Tibial nerve (tissue), 4 donors: Measurements from ENCODE around the gene ERBB4. TPM values are rescaled to one million over a fixed set of nuclear protein-coding genes. Genes with fewer than 3 reads are reported as not detected.

Experiments used
- DNase-seq, 2 donors: peaks; one replicate each; pipeline ENCODE4 v3.0.0-alpha.2; 2019; ENCODE audit warnings: low spot score in 2 of 2
- H3K27ac ChIP-seq, 4 donors: fragments of 200-600 bp; sonication (generic) in 3 of 4; one replicate each; pipeline ENCODE4 v1.5.1; 2017 to 2019; ENCODE audit warnings: mild to moderate bottlenecking in 1 of 4
- H3K27me3 ChIP-seq, 2 donors: fragments of 200-600 bp; sonication (generic) in 1 of 2; one replicate each; pipeline versions ENCODE4 v1.5.1 to v1.6.0; 2017 to 2019
- H3K36me3 ChIP-seq, 3 donors: fragments of 200-600 bp; sonication (generic); one replicate each; pipeline ENCODE4 v1.5.1; 2018 to 2019
- H3K4me1 ChIP-seq, 4 donors: fragments of 200-600 bp; sonication (generic) in 3 of 4; one replicate each; pipeline ENCODE4 v1.5.1; 2017 to 2019
- H3K4me3 ChIP-seq, 4 donors: fragments of 200-600 bp; sonication (generic) in 3 of 4; one replicate each; pipeline ENCODE4 v1.5.1; 2017 to 2019; ENCODE audit warnings: mild to moderate bottlenecking in 1 of 4, moderate library complexity in 1 of 4
- H3K9me3 ChIP-seq, 4 donors: fragments of 200-600 bp; sonication (generic) in 3 of 4; one replicate each; pipeline ENCODE4 v1.5.1; 2017 to 2019
- EP300 ChIP-seq, 2 donors: sonication (generic); formaldehyde crosslinking; IDR thresholded peaks; one replicate each; pipeline ENCODE4 v1.6.1; 2017; ENCODE audit warnings: antibody characterized with exemption in 2 of 2, mild to moderate bottlenecking in 1 of 2
- POLR2A ChIP-seq, 2 donors: fragments of 450-650 bp; IDR thresholded peaks; one replicate each; pipeline ENCODE4 v1.6.1; 2017; ENCODE audit warnings: antibody characterized with exemption in 2 of 2, mild to moderate bottlenecking in 2 of 2, moderate library complexity in 2 of 2
- WGBS, 2 donors: methylation state at CpG; one replicate each; pipeline ENCODE4 v1.1.5; 2018; 5-methylcytosine and 5-hydroxymethylcytosine counted together
- total RNA-seq, 4 donors: library from RNA; depleted of rRNA; stranded (reverse); fragments of >200 nt; gene quantifications; one replicate each; pipeline ENCODE4 v1.1.0, GENCODE V29; 2016
- TF ChIP-seq, protein P1 (sequence below), 5 experiments: fragments of 200-600 bp in 3 of 5; fragments of 450-650 bp in 2 of 5; sonication (generic) in 3 of 5; IDR thresholded peaks; one replicate each; pipeline ENCODE4 v1.5.1; 2016 to 2019; ENCODE audit warnings: antibody characterized with exemption in 5 of 5, mild to moderate bottlenecking in 3 of 5, moderate library complexity in 2 of 5

Gene ERBB4
- total RNA-seq, 4 donors from 2014 or later, result 2.4 to 3.3 (median 2.9) TPM

DNA sequence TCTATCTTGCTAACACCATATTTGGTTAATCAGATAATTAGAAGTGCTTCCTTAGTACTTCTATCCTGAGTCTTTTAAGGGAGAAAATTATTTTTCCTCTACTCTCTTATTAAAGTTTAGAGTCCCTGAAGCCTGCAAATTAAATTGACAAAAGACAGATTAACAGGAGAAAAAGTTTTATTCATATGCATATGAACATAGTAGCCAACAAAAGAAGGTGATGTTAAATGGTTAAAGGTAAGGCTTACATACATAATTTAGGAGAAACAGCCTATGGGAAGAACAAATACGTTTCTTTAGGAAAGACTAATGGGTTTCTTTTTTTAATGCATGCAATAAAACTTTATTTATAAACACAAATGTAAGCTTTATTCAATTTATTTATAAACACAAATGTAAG, 1177.2 kb downstream of the ERBB4 start:
- no peaks in the 10 kb centered on the region for H3K27me3 ChIP-seq
- 17 to 28% methylated on average over 1 of the region's 1 CpG for WGBS, 2 donors
- TF ChIP-seq, protein P1, sequence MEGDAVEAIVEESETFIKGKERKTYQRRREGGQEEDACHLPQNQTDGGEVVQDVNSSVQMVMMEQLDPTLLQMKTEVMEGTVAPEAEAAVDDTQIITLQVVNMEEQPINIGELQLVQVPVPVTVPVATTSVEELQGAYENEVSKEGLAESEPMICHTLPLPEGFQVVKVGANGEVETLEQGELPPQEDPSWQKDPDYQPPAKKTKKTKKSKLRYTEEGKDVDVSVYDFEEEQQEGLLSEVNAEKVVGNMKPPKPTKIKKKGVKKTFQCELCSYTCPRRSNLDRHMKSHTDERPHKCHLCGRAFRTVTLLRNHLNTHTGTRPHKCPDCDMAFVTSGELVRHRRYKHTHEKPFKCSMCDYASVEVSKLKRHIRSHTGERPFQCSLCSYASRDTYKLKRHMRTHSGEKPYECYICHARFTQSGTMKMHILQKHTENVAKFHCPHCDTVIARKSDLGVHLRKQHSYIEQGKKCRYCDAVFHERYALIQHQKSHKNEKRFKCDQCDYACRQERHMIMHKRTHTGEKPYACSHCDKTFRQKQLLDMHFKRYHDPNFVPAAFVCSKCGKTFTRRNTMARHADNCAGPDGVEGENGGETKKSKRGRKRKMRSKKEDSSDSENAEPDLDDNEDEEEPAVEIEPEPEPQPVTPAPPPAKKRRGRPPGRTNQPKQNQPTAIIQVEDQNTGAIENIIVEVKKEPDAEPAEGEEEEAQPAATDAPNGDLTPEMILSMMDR (IDR thresholded peaks at IDR 0.05), result no peak
- TF ChIP-seq POLR2A (IDR thresholded peaks at IDR 0.05) (no peak), EP300 (IDR thresholded peaks at IDR 0.05) (no peak)
- DNase-seq, result no peak
- H3K27ac ChIP-seq, result no peak overlapping the region
- no peaks in the 10 kb centered on the region for H3K9me3 ChIP-seq
- H3K4me3 ChIP-seq, result no peak overlapping the region
- no peaks in the 10 kb centered on the region for H3K36me3 ChIP-seq
- no peaks in the 10 kb centered on the region for H3K4me1 ChIP-seq

DNA sequence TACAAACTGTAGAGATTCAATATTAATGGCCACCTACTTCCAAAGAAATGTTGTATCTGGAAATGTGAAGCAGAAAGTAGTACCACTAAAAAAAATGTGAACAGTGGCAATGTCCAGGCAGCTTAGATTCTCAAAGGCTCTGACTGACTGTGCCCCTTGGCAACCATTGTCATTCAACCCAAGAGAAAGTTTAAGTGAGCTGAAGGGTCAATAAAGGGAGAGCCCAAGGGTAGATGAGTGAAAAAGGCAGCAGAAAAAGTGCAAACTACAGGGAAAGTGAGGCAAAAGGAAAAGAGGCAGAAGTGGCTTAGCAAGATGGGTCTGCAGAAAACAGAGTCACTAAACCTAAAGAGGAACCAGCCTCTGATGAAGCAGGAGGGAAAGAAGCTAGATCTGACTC, 1179.3 kb downstream of the ERBB4 start:
- H3K36me3 ChIP-seq, result no peaks in the 10 kb centered on the region
- H3K9me3 ChIP-seq, result no peaks in the 10 kb centered on the region
- no peak overlapping the region for H3K4me3 ChIP-seq
- H3K27me3 ChIP-seq, result no peaks in the 10 kb centered on the region
- no peaks in the 10 kb centered on the region for H3K4me1 ChIP-seq
- no peak for TF ChIP-seq EP300 (IDR thresholded peaks at IDR 0.05)
- TF ChIP-seq POLR2A (IDR thresholded peaks at IDR 0.05), result no peak
- H3K27ac ChIP-seq, result no peak overlapping the region
- DNase-seq, result no peak

DNA sequence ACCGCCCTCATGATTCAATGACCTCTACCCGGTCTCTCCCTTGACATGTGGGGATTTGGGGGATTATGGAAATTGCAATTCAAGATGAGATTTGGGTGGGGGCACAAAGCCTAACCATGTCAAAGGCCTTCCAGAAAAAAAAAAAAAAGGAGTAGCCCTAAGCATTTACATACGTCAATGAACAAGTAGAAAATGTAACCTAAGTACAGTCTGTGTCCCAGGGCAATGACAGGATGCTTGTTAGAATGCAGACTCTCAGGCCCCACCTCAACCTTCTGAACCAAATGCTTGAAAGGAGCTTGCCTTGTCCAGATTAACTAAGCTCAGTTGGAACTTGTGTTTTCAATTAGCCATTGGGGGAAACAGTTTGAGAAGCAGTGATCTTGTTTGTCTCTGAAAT, 1180.1 kb downstream of the ERBB4 start:
- Histone ChIP-seq H3K9me3 (no peaks in the 10 kb centered on the region), H3K36me3 (no peaks in the 10 kb centered on the region), H3K27me3 (no peaks in the 10 kb centered on the region), H3K4me3 (no peak overlapping the region), H3K4me1 (no peaks in the 10 kb centered on the region), H3K27ac (no peak overlapping the region)
- WGBS, 2 donors, result 75 to 79% methylated on average over 3 of the region's 3 CpGs
- TF ChIP-seq, protein P1 (IDR thresholded peaks at IDR 0.05), result no peak
- TF ChIP-seq EP300 (IDR thresholded peaks at IDR 0.05) (no peak), POLR2A (IDR thresholded peaks at IDR 0.05) (no peak)
- no peak for DNase-seq

DNA sequence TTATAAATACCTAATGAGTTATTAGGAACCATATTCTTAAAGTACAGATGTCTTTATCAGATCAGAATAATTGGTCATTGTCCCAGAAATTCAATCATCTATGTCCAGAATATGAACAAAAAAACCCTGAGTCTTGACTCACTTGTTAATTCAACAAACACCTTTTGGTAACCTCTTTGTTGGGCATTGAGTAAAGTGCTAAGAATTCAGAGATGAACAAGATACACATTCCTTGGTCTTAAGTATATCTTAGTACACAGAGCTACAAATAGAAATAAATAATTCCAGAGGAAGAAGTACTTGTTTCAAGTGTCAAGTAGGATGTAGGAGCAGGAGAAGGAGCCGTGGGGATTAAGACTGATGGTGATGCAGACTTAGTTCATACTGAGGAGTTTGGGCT, 1184.1 kb downstream of the ERBB4 start:
- H3K27ac ChIP-seq, result no peak overlapping the region
- H3K4me1 ChIP-seq, result no peaks in the 10 kb centered on the region
- TF ChIP-seq, protein P1 (IDR thresholded peaks at IDR 0.05), result no peak
- no peak for TF ChIP-seq EP300 (IDR thresholded peaks at IDR 0.05)
- TF ChIP-seq POLR2A (IDR thresholded peaks at IDR 0.05), result no peak
- DNase-seq, result no peak
- H3K4me3 ChIP-seq, result no peak overlapping the region
- no peaks in the 10 kb centered on the region for H3K36me3 ChIP-seq
- no peaks in the 10 kb centered on the region for H3K9me3 ChIP-seq
- WGBS, 2 donors, result 88 to 89% methylated on average over 1 of the region's 1 CpG
- no peaks in the 10 kb centered on the region for H3K27me3 ChIP-seq

DNA sequence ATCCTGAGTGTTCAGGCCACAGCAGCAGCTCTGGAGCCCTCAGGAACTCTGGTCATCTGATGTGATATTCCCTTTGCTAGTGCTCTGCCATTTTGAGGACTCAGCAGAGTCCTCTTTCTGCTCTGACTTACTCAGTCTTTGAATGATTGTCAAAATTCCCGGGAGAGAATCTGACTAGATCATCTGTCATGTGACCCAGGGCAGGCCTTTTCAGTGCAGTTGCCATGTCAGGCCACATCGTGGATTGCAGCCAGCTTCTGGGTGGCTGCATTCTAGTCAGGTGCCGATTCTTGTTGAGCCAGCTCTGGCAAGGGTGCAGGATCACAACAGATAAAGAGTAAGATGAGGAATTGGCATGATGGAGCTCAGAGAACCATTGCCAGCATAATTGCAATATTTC, 1186.6 kb downstream of the ERBB4 start:
- Histone ChIP-seq H3K27me3 (no peaks in the 10 kb centered on the region), H3K9me3 (peaks cover 0 to 5% (median 0%) of the 10 kb centered on the region in 4 donors), H3K4me3 (no peak overlapping the region), H3K4me1 (no peaks in the 10 kb centered on the region), H3K36me3 (no peaks in the 10 kb centered on the region), H3K27ac (no peak overlapping the region)
- no peak for TF ChIP-seq POLR2A (IDR thresholded peaks at IDR 0.05)
- no peak for TF ChIP-seq EP300 (IDR thresholded peaks at IDR 0.05)
- TF ChIP-seq, protein P1 (IDR thresholded peaks at IDR 0.05), result no peak
- WGBS, 2 donors, result 37 to 44% methylated on average over 3 of the region's 3 CpGs
- DNase-seq, result no peak

DNA sequence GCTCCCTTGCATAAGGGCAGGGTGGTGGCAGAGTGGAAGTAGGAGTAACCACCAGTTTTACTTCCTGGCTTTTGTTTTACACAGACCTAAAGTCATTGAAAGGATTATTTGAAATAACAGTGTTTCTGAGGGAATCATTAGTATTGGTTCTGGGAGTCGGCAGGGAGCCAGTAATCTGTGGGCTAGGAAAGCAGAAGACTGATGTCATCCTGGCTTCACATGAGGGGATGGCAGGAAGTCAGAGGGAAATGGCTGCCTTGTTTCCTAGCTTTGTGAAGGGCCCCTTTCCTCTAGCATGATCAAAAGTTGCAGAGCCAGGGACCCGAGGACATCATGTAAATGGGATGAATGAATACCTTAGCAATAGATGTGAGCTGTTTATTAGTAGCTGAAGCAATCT, 1189.6 kb downstream of the ERBB4 start:
- DNase-seq, result no peak
- WGBS, 2 donors, result 55 to 74% methylated on average over 2 of the region's 2 CpGs
- Histone ChIP-seq H3K9me3 (peaks cover 0 to 5% (median 0%) of the 10 kb centered on the region in 4 donors), H3K4me3 (no peak overlapping the region), H3K4me1 (no peaks in the 10 kb centered on the region), H3K27ac (no peak overlapping the region), H3K36me3 (no peaks in the 10 kb centered on the region), H3K27me3 (no peaks in the 10 kb centered on the region)
- TF ChIP-seq POLR2A (IDR thresholded peaks at IDR 0.05) (no peak), EP300 (IDR thresholded peaks at IDR 0.05) (no peak)
- TF ChIP-seq, protein P1 (IDR thresholded peaks at IDR 0.05), result no peak
